T-cell (primary cell): ENCODE results near the gene CPNE7. TPM values are rescaled to one million over a fixed set of nuclear protein-coding genes. Genes with fewer than 3 reads are reported as not detected.

Source experiments
- ATAC-seq, 4 experiments: fragments of 200-7000 bp in 3 of 4; fragments of 150-1000 bp in 1 of 4; cut with Tn5 transposase; replicated peaks in 1 of 4; 1 replicate in 3 of 4; 2 replicates in 1 of 4; pipeline ENCODE4 v1.10.0; 2021; ENCODE audit warnings: moderate library complexity in 3 of 4, mild to moderate bottlenecking in 2 of 4, moderate number of reproducible peaks in 1 of 4
- CTCF ChIA-PET, 2 donors: fragments of 300-600 bp; sonication (Branson Sonifier 250); formaldehyde crosslinking; loops; one replicate each; lab custom pipeline; 2022; ENCODE audit warnings: antibody characterized with exemption in 2 of 2; lab: Charles Lee
- POLR2A ChIA-PET, 2 donors: fragments of 300-600 bp; sonication (Branson Sonifier 250); formaldehyde crosslinking; loops; one replicate each; lab custom pipeline; 2022; ENCODE audit warnings: antibody characterized with exemption in 2 of 2; lab: Charles Lee
- DNase-seq, 35 experiments: peaks; one replicate each; pipeline versions ENCODE4 v3.0.0 to v3.0.0-alpha.2; 2013 to 2023
- H3K27ac ChIP-seq: one replicate; pipeline ENCODE4 v1.5.1; 2013; ENCODE audit warnings: low read length
- H3K27me3 ChIP-seq, 2 experiments: replicated peaks in 1 of 2; 1 replicate in 1 of 2; 2 replicates in 1 of 2; pipeline versions ENCODE4 v1.6.1 to v1.7.0; 2013; ENCODE audit warnings: low read length in 1 of 2, mixed read lengths in 1 of 2; ENCODE audit not compliant: control insufficient read depth in 2 of 2, insufficient read depth in 2 of 2; ENCODE audit errors: extremely low read depth in 1 of 2
- H3K36me3 ChIP-seq, 2 donors: 1 replicate in 1 of 2; 2 replicates in 1 of 2; pipeline versions ENCODE4 v1.6.1 to v1.7.0; 2013; ENCODE audit warnings: low read length in 1 of 2; ENCODE audit not compliant: control insufficient read depth in 2 of 2, insufficient read depth in 1 of 2; ENCODE audit errors: extremely low read depth in 1 of 2
- H3K4me1 ChIP-seq, 2 experiments: 1 replicate in 1 of 2; 2 replicates in 1 of 2; pipeline versions ENCODE4 v1.6.1 to v1.7.0; 2013; ENCODE audit warnings: low read length in 2 of 2, mixed read lengths in 1 of 2; ENCODE audit not compliant: insufficient read depth in 2 of 2, control insufficient read depth in 1 of 2; ENCODE audit errors: extremely low read depth in 1 of 2
- H3K4me3 ChIP-seq, 2 donors: 1 replicate in 1 of 2; 2 replicates in 1 of 2; pipeline versions ENCODE4 v1.5.1 to v1.7.0; 2013; ENCODE audit warnings: mild to moderate bottlenecking in 2 of 2, low read length in 1 of 2, moderate library complexity in 1 of 2; ENCODE audit not compliant: control insufficient read depth in 1 of 2; ENCODE audit errors: extremely low read depth in 1 of 2
- H3K9me3 ChIP-seq: 2 replicates; pipeline ENCODE4 v1.7.0; 2013
- H3K27ac Mint-ChIP-seq, 2 donors: one replicate each; pipeline ENCODE4 v1.8.0; 2020 to 2021; ENCODE audit warnings: mild to moderate bottlenecking in 2 of 2, mixed read lengths in 2 of 2
- H3K27me3 Mint-ChIP-seq, 2 donors: one replicate each; pipeline ENCODE4 v1.8.0; 2021 to 2022; ENCODE audit warnings: mixed read lengths in 2 of 2
- H3K36me3 Mint-ChIP-seq: one replicate; pipeline ENCODE4 v1.8.0; 2021; ENCODE audit warnings: mixed read lengths
- H3K4me1 Mint-ChIP-seq, 3 donors: one replicate each; pipeline ENCODE4 v1.8.0; 2020 to 2022; ENCODE audit warnings: mixed read lengths in 3 of 3, mild to moderate bottlenecking in 1 of 3
- H3K4me3 Mint-ChIP-seq, 3 donors: one replicate each; pipeline ENCODE4 v1.8.0; 2020 to 2022; ENCODE audit warnings: mild to moderate bottlenecking in 3 of 3, mixed read lengths in 3 of 3, moderate library complexity in 3 of 3
- H3K9me3 Mint-ChIP-seq, 3 donors: one replicate each; pipeline ENCODE4 v1.8.0; 2020 to 2022; ENCODE audit warnings: mixed read lengths in 3 of 3
- WGBS: methylation state at CpG from one replicate; pipeline ENCODE4 v1.1.5; 2013; ENCODE audit warnings: missing lambda C conversion rate; ENCODE audit not compliant: insufficient coverage; 5-methylcytosine and 5-hydroxymethylcytosine counted together
- total RNA-seq, 35 experiments: library from RNA in 6 of 35; stranded (reverse) in 6 of 35; fragments of 120-200 nt in 1 of 35; gene quantifications; one replicate each; pipeline versions ENCODE4 v1.2.1 to v1.2.4 and lab custom pipeline; 2013 to 2026

Gene CPNE7
- total RNA-seq, 5 donors from 2014 or later (not counting 1 experiment from before 2014, with no cell fraction given): 1.9 to 8.7 (median 5.1) TPM

GRCh38 chr16:89581045-89581695, 5.6 kb downstream of the CPNE7 start:
- CTCF ChIA-PET: no interaction called here
- Histone ChIP-seq H3K27me3 (peaks cover 2 to 11% of the 10 kb centered on the region in 2 experiments), H3K27ac (no peak overlapping the region), H3K36me3 (no peaks in the 10 kb centered on the region), H3K4me3 (no peak overlapping the region), H3K9me3 (no peaks in the 10 kb centered on the region), H3K4me1 (peaks cover 0 to under 1% of the 10 kb centered on the region in 2 experiments)
- H3K36me3 Mint-ChIP-seq: no peaks in the 10 kb centered on the region
- peaks cover 0 to 8% of the 10 kb centered on the region in 2 donors for H3K27me3 Mint-ChIP-seq
- 97% methylated on average over 28 of the region's 33 CpGs for WGBS
- POLR2A ChIA-PET: no interaction called here
- ATAC-seq (no peak), DNase-seq (no peak)
- no peak overlapping the region for H3K4me3 Mint-ChIP-seq
- H3K27ac Mint-ChIP-seq: no peak overlapping the region
- no peaks in the 10 kb centered on the region for H3K4me1 Mint-ChIP-seq
- no peaks in the 10 kb centered on the region for H3K9me3 Mint-ChIP-seq

GRCh38 chr16:89581861-89582563, 6.5 kb downstream of the CPNE7 start:
- Histone ChIP-seq H3K9me3 (no peaks in the 10 kb centered on the region), H3K36me3 (no peaks in the 10 kb centered on the region), H3K4me3 (no peak overlapping the region), H3K27me3 (peaks cover 0 to 7% of the 10 kb centered on the region in 2 experiments), H3K4me1 (no peaks in the 10 kb centered on the region), H3K27ac (no peak overlapping the region)
- Mint-ChIP-seq H3K27me3 (peaks cover 0 to 7% of the 10 kb centered on the region in 2 donors), H3K4me1 (no peaks in the 10 kb centered on the region), H3K27ac (no peak overlapping the region), H3K9me3 (no peaks in the 10 kb centered on the region), H3K4me3 (no peak overlapping the region), H3K36me3 (no peaks in the 10 kb centered on the region)
- ChIA-PET CTCF (no interaction called here), POLR2A (no interaction called here)
- 74% methylated on average over 10 of the region's 15 CpGs for whole genome bisulfite sequencing
- no peak for ATAC-seq
- DNase-seq: no peak

- ATAC-seq (no peak), DNase-seq (no peak)
- Mint-ChIP-seq H3K9me3 (no peaks in the 10 kb centered on the region), H3K27ac (no peak overlapping the region), H3K4me1 (no peaks in the 10 kb centered on the region), H3K27me3 (peaks cover 0 to 2% of the 10 kb centered on the region in 2 donors), H3K36me3 (no peaks in the 10 kb centered on the region), H3K4me3 (no peak overlapping the region)
- peaks cover 0 to 4% of the 10 kb centered on the region in 2 experiments for H3K27me3 ChIP-seq
- no peaks in the 10 kb centered on the region for H3K4me1 ChIP-seq
- H3K4me3 ChIP-seq: no peak overlapping the region
- WGBS: 95% methylated on average over 16 of the region's 19 CpGs
- no peaks in the 10 kb centered on the region for H3K9me3 ChIP-seq
- ChIA-PET CTCF (interaction anchor here in 1 of 2 donors (0.6 kb wide), 1 partner anchor 76 kb away, joined by 4 read pairs; no protein-coding TSS in a partner anchor), POLR2A (no interaction called here)
- H3K36me3 ChIP-seq: no peaks in the 10 kb centered on the region
- H3K27ac ChIP-seq: no peak overlapping the region
These were observed 7.1 kb downstream of the CPNE7 start for GRCh38 chr16:89582614-89583196.

DNA sequence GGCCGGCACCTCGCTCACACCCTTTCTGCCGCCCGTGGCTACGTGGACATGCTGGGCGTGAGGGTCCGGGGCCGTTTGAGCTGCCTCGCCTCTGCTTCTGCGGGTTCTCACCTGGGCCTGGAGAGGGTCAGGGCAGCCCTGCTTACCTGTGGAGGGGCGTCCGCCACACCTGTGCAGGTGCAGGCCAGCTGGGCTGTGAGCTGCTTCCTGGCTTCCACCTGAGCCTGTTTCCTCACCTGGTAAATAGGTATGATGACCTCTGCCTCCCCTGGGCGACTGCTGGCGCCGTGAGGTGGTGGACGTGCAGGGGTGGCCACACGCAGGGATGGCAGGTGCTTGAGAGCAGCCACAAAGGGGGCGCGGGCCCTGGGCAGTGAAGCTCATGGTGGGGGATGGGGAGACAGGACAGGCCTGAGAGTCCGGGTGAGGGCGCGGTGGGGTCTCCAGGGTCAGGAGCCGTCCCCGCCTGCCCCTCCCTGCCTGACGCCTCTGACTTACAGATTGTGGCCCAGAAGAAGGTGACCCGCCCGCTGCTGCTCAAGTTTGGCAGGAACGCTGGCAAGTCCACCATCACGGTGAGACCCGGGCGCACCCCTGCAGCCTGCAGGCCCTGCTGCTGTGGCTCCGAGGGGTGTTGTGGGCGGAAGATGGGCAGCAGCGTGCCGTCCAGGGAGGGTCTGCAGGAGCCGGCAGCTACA, 7.8 kb downstream of the CPNE7 start:
- Histone ChIP-seq H3K9me3 (no peaks in the 10 kb centered on the region), H3K27me3 (peaks cover 0 to 4% of the 10 kb centered on the region in 2 experiments), H3K4me3 (no peak overlapping the region), H3K4me1 (no peaks in the 10 kb centered on the region), H3K36me3 (no peaks in the 10 kb centered on the region), H3K27ac (no peak overlapping the region)
- Mint-ChIP-seq H3K4me3 (no peak overlapping the region), H3K27me3 (peaks cover 0 to under 1% of the 10 kb centered on the region in 2 donors), H3K9me3 (no peaks in the 10 kb centered on the region), H3K36me3 (no peaks in the 10 kb centered on the region), H3K4me1 (no peaks in the 10 kb centered on the region), H3K27ac (no peak overlapping the region)
- DNase-seq (no peak), ATAC-seq (no peak)
- CTCF ChIA-PET: interaction anchor here (0.6 kb wide), 2 partner anchors 77 to 245 kb away, joined by 4 to 6 read pairs; no protein-coding TSS in a partner anchor
- WGBS: 92% methylated on average over 22 of the region's 36 CpGs
- POLR2A ChIA-PET: no interaction called here

GRCh38 chr16:89583895-89584644, 8.5 kb downstream of the CPNE7 start:
- no peak for DNase-seq
- POLR2A ChIA-PET: interaction anchor here in 1 of 2 donors (0.6 kb wide), 1 partner anchor 9 kb away, joined by 19 read pairs; no protein-coding TSS in a partner anchor

More at GRCh38 chr16:89583895-89584644, 8.5 kb downstream of the CPNE7 start:
- no peaks in the 10 kb centered on the region for H3K4me1 ChIP-seq
- Mint-ChIP-seq H3K4me1 (no peaks in the 10 kb centered on the region), H3K36me3 (no peaks in the 10 kb centered on the region), H3K9me3 (no peaks in the 10 kb centered on the region), H3K27ac (no peak overlapping the region), H3K4me3 (no peak overlapping the region), H3K27me3 (no peaks in the 10 kb centered on the region)
- no peaks in the 10 kb centered on the region for H3K9me3 ChIP-seq
- no peak overlapping the region for H3K27ac ChIP-seq
- ATAC-seq: no peak
- WGBS: 96% methylated on average over 37 of the region's 49 CpGs
- H3K4me3 ChIP-seq: no peak overlapping the region
- H3K36me3 ChIP-seq: no peaks in the 10 kb centered on the region
- CTCF ChIA-PET: interaction anchor here in 1 of 2 donors (0.6 kb wide), 1 partner anchor 246 kb away, joined by 6 read pairs; no protein-coding TSS in a partner anchor
- peaks cover 0 to 4% of the 10 kb centered on the region in 2 experiments for H3K27me3 ChIP-seq
